ENCODE data around the gene GJB5. TPM values are rescaled to one million over a fixed set of nuclear protein-coding genes. Genes with fewer than 3 reads are reported as not detected.

GJB5 gene
- polyA plus RNA-seq, 1 donor from 2014 or later = not detected

GRCh38 chr1:34796990-34797389 lies 42.1 kb downstream of the GJB5 start:
- H3K9ac ChIP-seq (ENCODE audit: low read length) = no peak overlapping the region
- no peak overlapping the region for H3K27ac ChIP-seq (ENCODE audit: low read length)
- no peaks in the 10 kb centered on the region for H3K9me3 ChIP-seq (ENCODE audit: low read length)
- H3K4me2 ChIP-seq (ENCODE audit: low read length) = no peak overlapping the region
- H3K36me3 ChIP-seq (ENCODE audit: insufficient read depth, low read length) = no peaks in the 10 kb centered on the region
- H3K27me3 ChIP-seq (ENCODE audit: insufficient read depth, low read depth, low read length) = peaks cover 4% of the 10 kb centered on the region
- no peak overlapping the region for H3K4me3 ChIP-seq (ENCODE audit: low read length)
- H3K9me2 ChIP-seq (ENCODE audit: insufficient read depth, low read length) = no peaks in the 10 kb centered on the region
- H4K20me1 ChIP-seq (ENCODE audit: insufficient read depth) = no peaks in the 10 kb centered on the region
- TF ChIP-seq, protein P1, sequence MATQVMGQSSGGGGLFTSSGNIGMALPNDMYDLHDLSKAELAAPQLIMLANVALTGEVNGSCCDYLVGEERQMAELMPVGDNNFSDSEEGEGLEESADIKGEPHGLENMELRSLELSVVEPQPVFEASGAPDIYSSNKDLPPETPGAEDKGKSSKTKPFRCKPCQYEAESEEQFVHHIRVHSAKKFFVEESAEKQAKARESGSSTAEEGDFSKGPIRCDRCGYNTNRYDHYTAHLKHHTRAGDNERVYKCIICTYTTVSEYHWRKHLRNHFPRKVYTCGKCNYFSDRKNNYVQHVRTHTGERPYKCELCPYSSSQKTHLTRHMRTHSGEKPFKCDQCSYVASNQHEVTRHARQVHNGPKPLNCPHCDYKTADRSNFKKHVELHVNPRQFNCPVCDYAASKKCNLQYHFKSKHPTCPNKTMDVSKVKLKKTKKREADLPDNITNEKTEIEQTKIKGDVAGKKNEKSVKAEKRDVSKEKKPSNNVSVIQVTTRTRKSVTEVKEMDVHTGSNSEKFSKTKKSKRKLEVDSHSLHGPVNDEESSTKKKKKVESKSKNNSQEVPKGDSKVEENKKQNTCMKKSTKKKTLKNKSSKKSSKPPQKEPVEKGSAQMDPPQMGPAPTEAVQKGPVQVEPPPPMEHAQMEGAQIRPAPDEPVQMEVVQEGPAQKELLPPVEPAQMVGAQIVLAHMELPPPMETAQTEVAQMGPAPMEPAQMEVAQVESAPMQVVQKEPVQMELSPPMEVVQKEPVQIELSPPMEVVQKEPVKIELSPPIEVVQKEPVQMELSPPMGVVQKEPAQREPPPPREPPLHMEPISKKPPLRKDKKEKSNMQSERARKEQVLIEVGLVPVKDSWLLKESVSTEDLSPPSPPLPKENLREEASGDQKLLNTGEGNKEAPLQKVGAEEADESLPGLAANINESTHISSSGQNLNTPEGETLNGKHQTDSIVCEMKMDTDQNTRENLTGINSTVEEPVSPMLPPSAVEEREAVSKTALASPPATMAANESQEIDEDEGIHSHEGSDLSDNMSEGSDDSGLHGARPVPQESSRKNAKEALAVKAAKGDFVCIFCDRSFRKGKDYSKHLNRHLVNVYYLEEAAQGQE (IDR thresholded peaks at IDR 0.05; ENCODE audit: borderline replicate concordance) = no peak
- TF ChIP-seq EZH2 (IDR thresholded peaks at IDR 0.05; ENCODE audit: borderline replicate concordance, insufficient read depth, low read length, poor library complexity, severe bottlenecking) (no peak), SMC3 (conservative IDR thresholded peaks at IDR 0.05; ENCODE audit: poor library complexity) (no peak), RAD21 (conservative IDR thresholded peaks at IDR 0.05) (no peak), TAF1 (IDR thresholded peaks at IDR 0.05; ENCODE audit: low read depth) (no peak), MXI1 (conservative IDR thresholded peaks at IDR 0.05; ENCODE audit: poor library complexity, severe bottlenecking) (no peak), EP300 (conservative IDR thresholded peaks at IDR 0.05; ENCODE audit: poor library complexity, severe bottlenecking) (no peak), POLR2AphosphoS5 (IDR thresholded peaks at IDR 0.05) (no peak)
- TF ChIP-seq, protein P2, sequence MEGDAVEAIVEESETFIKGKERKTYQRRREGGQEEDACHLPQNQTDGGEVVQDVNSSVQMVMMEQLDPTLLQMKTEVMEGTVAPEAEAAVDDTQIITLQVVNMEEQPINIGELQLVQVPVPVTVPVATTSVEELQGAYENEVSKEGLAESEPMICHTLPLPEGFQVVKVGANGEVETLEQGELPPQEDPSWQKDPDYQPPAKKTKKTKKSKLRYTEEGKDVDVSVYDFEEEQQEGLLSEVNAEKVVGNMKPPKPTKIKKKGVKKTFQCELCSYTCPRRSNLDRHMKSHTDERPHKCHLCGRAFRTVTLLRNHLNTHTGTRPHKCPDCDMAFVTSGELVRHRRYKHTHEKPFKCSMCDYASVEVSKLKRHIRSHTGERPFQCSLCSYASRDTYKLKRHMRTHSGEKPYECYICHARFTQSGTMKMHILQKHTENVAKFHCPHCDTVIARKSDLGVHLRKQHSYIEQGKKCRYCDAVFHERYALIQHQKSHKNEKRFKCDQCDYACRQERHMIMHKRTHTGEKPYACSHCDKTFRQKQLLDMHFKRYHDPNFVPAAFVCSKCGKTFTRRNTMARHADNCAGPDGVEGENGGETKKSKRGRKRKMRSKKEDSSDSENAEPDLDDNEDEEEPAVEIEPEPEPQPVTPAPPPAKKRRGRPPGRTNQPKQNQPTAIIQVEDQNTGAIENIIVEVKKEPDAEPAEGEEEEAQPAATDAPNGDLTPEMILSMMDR (IDR thresholded peaks at IDR 0.05; ENCODE audit: poor library complexity, severe bottlenecking) = no peak
- no peaks in the 10 kb centered on the region for H3F3A ChIP-seq (ENCODE audit: insufficient read depth, low read length, poor library complexity, severe bottlenecking)
- no peaks in the 10 kb centered on the region for H3K79me2 ChIP-seq (replicated peaks; ENCODE audit: insufficient read depth, low read length)
- no peak overlapping the region for H2AFZ ChIP-seq (ENCODE audit: low read depth, low read length)

DNA sequence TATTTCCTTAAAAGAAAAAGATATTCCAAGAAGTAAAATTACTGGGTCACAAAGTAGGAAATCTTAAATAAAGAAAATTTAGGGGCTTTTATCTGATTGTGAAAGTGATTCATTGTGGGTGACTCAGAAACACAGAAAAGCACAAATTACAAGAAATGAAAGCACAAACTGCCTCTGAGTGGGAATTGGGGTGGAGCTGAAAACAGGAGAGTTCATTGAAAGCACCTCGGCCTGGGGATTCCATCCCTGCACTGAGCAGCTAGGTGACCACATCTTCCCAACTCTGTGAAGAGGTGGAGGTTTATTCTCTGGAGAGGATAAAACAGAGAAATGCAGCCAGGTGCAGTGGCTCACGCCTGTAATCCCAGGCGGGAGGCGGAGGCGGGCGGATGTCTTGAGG lies 45.4 kb downstream of the GJB5 start:
- no peaks in the 10 kb centered on the region for H3K9me3 ChIP-seq (ENCODE audit: low read length)
- H3K9me2 ChIP-seq (ENCODE audit: insufficient read depth, low read length) = no peaks in the 10 kb centered on the region
- H4K20me1 ChIP-seq (ENCODE audit: insufficient read depth) = no peaks in the 10 kb centered on the region
- no peak overlapping the region for H3K9ac ChIP-seq (ENCODE audit: low read length)
- TF ChIP-seq EZH2 (IDR thresholded peaks at IDR 0.05; ENCODE audit: borderline replicate concordance, insufficient read depth, low read length, poor library complexity, severe bottlenecking) = no peak
- TF ChIP-seq EP300 (conservative IDR thresholded peaks at IDR 0.05; ENCODE audit: poor library complexity, severe bottlenecking) = no peak
- H3K79me2 ChIP-seq (replicated peaks; ENCODE audit: insufficient read depth, low read length) = no peaks in the 10 kb centered on the region
- no peak overlapping the region for H3K4me2 ChIP-seq (ENCODE audit: low read length)
- H2AFZ ChIP-seq (ENCODE audit: low read depth, low read length) = no peak overlapping the region
- no peak overlapping the region for H3K27ac ChIP-seq (ENCODE audit: low read length)
- H3F3A ChIP-seq (ENCODE audit: insufficient read depth, low read length, poor library complexity, severe bottlenecking) = no peaks in the 10 kb centered on the region
- no peak overlapping the region for H3K4me3 ChIP-seq (ENCODE audit: low read length)
- no peaks in the 10 kb centered on the region for H3K27me3 ChIP-seq (ENCODE audit: insufficient read depth, low read depth, low read length)
- no peaks in the 10 kb centered on the region for H3K36me3 ChIP-seq (ENCODE audit: insufficient read depth, low read length)

DNA sequence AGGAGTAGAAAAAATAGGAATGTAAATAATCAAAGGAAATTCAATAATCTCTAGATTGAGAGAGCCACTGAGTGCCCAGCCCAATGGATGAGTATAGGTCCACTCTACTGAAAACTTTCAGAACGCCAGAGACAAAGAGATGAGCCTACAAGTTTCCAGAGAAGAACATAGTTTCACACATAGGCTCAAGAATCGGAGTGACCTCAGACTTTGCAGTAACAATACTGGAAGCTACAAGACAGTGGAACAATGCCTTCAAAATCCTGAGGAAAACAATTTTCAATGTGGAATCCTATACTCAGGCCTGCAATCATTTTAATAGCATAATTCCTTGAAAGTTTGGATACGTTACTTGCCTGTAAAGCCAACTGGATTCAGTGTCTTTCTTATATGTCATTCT lies 48.9 kb downstream of the GJB5 start:
- H3F3A ChIP-seq (ENCODE audit: insufficient read depth, low read length, poor library complexity, severe bottlenecking) = no peaks in the 10 kb centered on the region
- H3K36me3 ChIP-seq (ENCODE audit: insufficient read depth, low read length) = no peaks in the 10 kb centered on the region
- H3K4me3 ChIP-seq (ENCODE audit: low read length) = no peak overlapping the region
- H3K9ac ChIP-seq (ENCODE audit: low read length) = no peak overlapping the region
- no peaks in the 10 kb centered on the region for H3K27me3 ChIP-seq (ENCODE audit: insufficient read depth, low read depth, low read length)
- H3K9me2 ChIP-seq (ENCODE audit: insufficient read depth, low read length) = no peaks in the 10 kb centered on the region
- H3K27ac ChIP-seq (ENCODE audit: low read length) = no peak overlapping the region
- H4K20me1 ChIP-seq (ENCODE audit: insufficient read depth) = no peaks in the 10 kb centered on the region
- no peak for TF ChIP-seq RAD21 (conservative IDR thresholded peaks at IDR 0.05)
- TF ChIP-seq, protein P2 (IDR thresholded peaks at IDR 0.05; ENCODE audit: poor library complexity, severe bottlenecking) = no peak
- no peak for TF ChIP-seq EZH2 (IDR thresholded peaks at IDR 0.05; ENCODE audit: borderline replicate concordance, insufficient read depth, low read length, poor library complexity, severe bottlenecking)
- TF ChIP-seq EP300 (conservative IDR thresholded peaks at IDR 0.05; ENCODE audit: poor library complexity, severe bottlenecking) = no peak
- no peak for TF ChIP-seq TAF1 (IDR thresholded peaks at IDR 0.05; ENCODE audit: low read depth)
- no peaks in the 10 kb centered on the region for H3K9me3 ChIP-seq (ENCODE audit: low read length)
- no peak overlapping the region for H2AFZ ChIP-seq (ENCODE audit: low read depth, low read length)
- no peak overlapping the region for H3K4me2 ChIP-seq (ENCODE audit: low read length)
- no peaks in the 10 kb centered on the region for H3K79me2 ChIP-seq (replicated peaks; ENCODE audit: insufficient read depth, low read length)

Data from neural cell (in vitro differentiated cells).